ENCODE results near the gene RBM39. TPM values are rescaled to one million over a fixed set of nuclear protein-coding genes. Genes with fewer than 3 reads are reported as not detected.
A peak's percentile ranks its signal among the peaks of the same experiment; 100 is the strongest.

Gene RBM39
- total and polyA plus RNA-seq, 7 donors: 93.0 to 171 (median 136) TPM

GRCh38 chr20:35665949-35666288 lies 76.1 kb downstream of the RBM39 start:
- TF ChIP-seq CTCF (IDR thresholded peaks at IDR 0.05): no peak
- Histone ChIP-seq H3K36me3 (ENCODE audit: insufficient read depth in 1 of 2, low read depth in 1 of 2) (peaks cover 0 to 33% of the 10 kb centered on the region in 2 donors), H3K4me1 (peaks cover 23% of the 10 kb centered on the region), H3K9me3 (no peaks in the 10 kb centered on the region), H3K27me3 (ENCODE audit: insufficient read depth in 3 of 3, low read length in 2 of 3) (no peaks in the 10 kb centered on the region), H3K27ac (no peak overlapping the region), H3K4me3 (no peak overlapping the region)
- intact Hi-C loops (cut with DNase I): no loop called here
- no peak for DNase-seq
- WGBS, 3 donors: 97 to 98% (median 97%) methylated on average over 17 of the region's 17 CpGs
- no peak for ATAC-seq

- H3K9me3 ChIP-seq: no peaks in the 10 kb centered on the region
- H3K27ac ChIP-seq: peak within 1 kb of the TSS; percentile 98
- no peak for TF ChIP-seq CTCF (IDR thresholded peaks at IDR 0.05)
- WGBS, 3 donors: 0 to 1% (median 1%) methylated on average over 48 to 61 of the region's 61 CpGs
- intact Hi-C loops (cut with DNase I): loop anchor here (5.0 kb wide), 1 partner anchor 47 kb away; the partner anchor contains the start of gene SPAG4 (in 2 of the 2)
- peaks cover 0 to 21% of the 10 kb centered on the region in 2 donors for H3K36me3 ChIP-seq (ENCODE audit: insufficient read depth in 1 of 2, low read depth in 1 of 2)
- peaks cover 34% of the 10 kb centered on the region for H3K4me1 ChIP-seq
- H3K27me3 ChIP-seq (ENCODE audit: insufficient read depth in 3 of 3, low read length in 2 of 3): no peaks in the 10 kb centered on the region
- peak within 1 kb of the TSS; percentile 75 for H3K4me3 ChIP-seq
- peak; percentile 96 to 97 (median 96) for ATAC-seq
- DNase-seq: peak; percentile 93 to 96
Observed at GRCh38 chr20:35664466-35665206, 77.4 kb downstream of the RBM39 start, which contains the start of the genes CPNE1 and RBM12. Gene CPNE1, minus strand, starts transcription at chr20:35664900. Its CDS starts 31,977 bp downstream, at chr20:35632923. Gene RBM12, minus strand, starts transcription at chr20:35664900. Its CDS starts 9,578 bp downstream, at chr20:35655322.

GRCh38 chr20:35663516-35664465 lies 78.3 kb downstream of the RBM39 start:
- Histone ChIP-seq H3K27me3 (ENCODE audit: insufficient read depth in 3 of 3, low read length in 2 of 3) (no peaks in the 10 kb centered on the region), H3K36me3 (ENCODE audit: insufficient read depth in 1 of 2, low read depth in 1 of 2) (peaks cover 0 to 12% of the 10 kb centered on the region in 2 donors), H3K4me3 (peak overlapping the region; percentile 75), H3K27ac (peak overlapping the region; percentile 98), H3K9me3 (no peaks in the 10 kb centered on the region), H3K4me1 (peaks cover 40% of the 10 kb centered on the region)
- DNase-seq (peak; percentile 20 to 57), ATAC-seq (peak; percentile 18 to 33 (median 30))
- intact Hi-C loops (cut with DNase I): loop anchor here (5.0 kb wide), 1 partner anchor 46 kb away; the partner anchor contains the start of gene SPAG4 (in 2 of the 2)
- no peak for TF ChIP-seq CTCF (IDR thresholded peaks at IDR 0.05)
- 0% methylated on average over 28 of the region's 28 CpGs for WGBS, 3 donors

- Histone ChIP-seq H3K27ac (no peak overlapping the region), H3K27me3 (ENCODE audit: insufficient read depth in 3 of 3, low read length in 2 of 3) (no peaks in the 10 kb centered on the region), H3K4me1 (peaks cover 48% of the 10 kb centered on the region), H3K36me3 (ENCODE audit: insufficient read depth in 1 of 2, low read depth in 1 of 2) (no peaks in the 10 kb centered on the region), H3K9me3 (no peaks in the 10 kb centered on the region), H3K4me3 (peak overlapping the region; percentile 75)
- intact Hi-C loops (cut with DNase I): loop anchor here (5.0 kb wide), 1 partner anchor 45 kb away; the partner anchor contains the start of gene SPAG4 (in 2 of the 2)
- no peak for ATAC-seq
- DNase-seq: no peak
- no peak for TF ChIP-seq CTCF (IDR thresholded peaks at IDR 0.05)
- 15 to 33% (median 19%) methylated on average over 2 of the region's 2 CpGs for WGBS, 3 donors
Observed at GRCh38 chr20:35662551-35662950, 79.5 kb downstream of the RBM39 start.
